Adrenal gland (tissue), 5 donors: ENCODE measurements around the gene ACADL.

Experiments used
- POLR2A ChIP-seq, 2 donors: fragments of 450-650 bp; IDR thresholded peaks; one replicate each; pipeline ENCODE4 v1.6.1; 2017; ENCODE audit warnings: antibody characterized with exemption in 2 of 2, mild to moderate bottlenecking in 2 of 2, moderate library complexity in 1 of 2
- TF ChIP-seq, protein P1 (sequence below), 6 experiments: fragments of 450-650 bp in 4 of 6; fragments of 200-600 bp in 2 of 6; sonication (generic) in 1 of 6; IDR thresholded peaks; 1 replicate in 5 of 6; 2 replicates in 1 of 6; pipeline versions ENCODE4 v1.5.1 to v1.8.0; 2016 to 2021; ENCODE audit warnings: antibody characterized with exemption in 6 of 6, mild to moderate bottlenecking in 2 of 6, moderate library complexity in 1 of 6
- donor health status: DM: no; HTN: no; CAD: no.

- TF ChIP-seq, protein P1, sequence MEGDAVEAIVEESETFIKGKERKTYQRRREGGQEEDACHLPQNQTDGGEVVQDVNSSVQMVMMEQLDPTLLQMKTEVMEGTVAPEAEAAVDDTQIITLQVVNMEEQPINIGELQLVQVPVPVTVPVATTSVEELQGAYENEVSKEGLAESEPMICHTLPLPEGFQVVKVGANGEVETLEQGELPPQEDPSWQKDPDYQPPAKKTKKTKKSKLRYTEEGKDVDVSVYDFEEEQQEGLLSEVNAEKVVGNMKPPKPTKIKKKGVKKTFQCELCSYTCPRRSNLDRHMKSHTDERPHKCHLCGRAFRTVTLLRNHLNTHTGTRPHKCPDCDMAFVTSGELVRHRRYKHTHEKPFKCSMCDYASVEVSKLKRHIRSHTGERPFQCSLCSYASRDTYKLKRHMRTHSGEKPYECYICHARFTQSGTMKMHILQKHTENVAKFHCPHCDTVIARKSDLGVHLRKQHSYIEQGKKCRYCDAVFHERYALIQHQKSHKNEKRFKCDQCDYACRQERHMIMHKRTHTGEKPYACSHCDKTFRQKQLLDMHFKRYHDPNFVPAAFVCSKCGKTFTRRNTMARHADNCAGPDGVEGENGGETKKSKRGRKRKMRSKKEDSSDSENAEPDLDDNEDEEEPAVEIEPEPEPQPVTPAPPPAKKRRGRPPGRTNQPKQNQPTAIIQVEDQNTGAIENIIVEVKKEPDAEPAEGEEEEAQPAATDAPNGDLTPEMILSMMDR (IDR thresholded peaks at IDR 0.05): no peak
- TF ChIP-seq POLR2A (IDR thresholded peaks at IDR 0.05): no peak
Observed at GRCh38 chr2:210227290-210228088, 2.2 kb upstream of the ACADL start.
